HG03280 (cell line): ENCODE results near the gene UCP2.

Source experiments
- ATAC-seq: cut with Tn5 transposase; IDR thresholded peaks from one replicate; pipeline ENCODE4 v1.9.1; 2021; ENCODE audit warnings: mild to moderate bottlenecking, moderate library complexity; ENCODE audit not compliant: unreplicated experiment

Gene UCP2

GRCh38 chr11:73972620-73973449, 9.8 kb downstream of the UCP2 start:
- ATAC-seq = no peak

- no peak for ATAC-seq
These were observed 10.5 kb downstream of the UCP2 start for GRCh38 chr11:73972187-73972586.

- no peak for ATAC-seq
These were observed 11.4 kb downstream of the UCP2 start for GRCh38 chr11:73971175-73971719.

- no peak for ATAC-seq
These were observed 12.4 kb downstream of the UCP2 start for GRCh38 chr11:73969991-73970800.

GRCh38 chr11:73969091-73969490, 13.6 kb downstream of the UCP2 start:
- ATAC-seq = no peak

GRCh38 chr11:73968356-73968966, 14.2 kb downstream of the UCP2 start:
- ATAC-seq = no peak

GRCh38 chr11:73965764-73966121, 16.9 kb downstream of the UCP2 start:
- ATAC-seq = no peak

GRCh38 chr11:73965076-73965763, 17.4 kb downstream of the UCP2 start:
- no peak for ATAC-seq

GRCh38 chr11:73963861-73964260, 18.8 kb downstream of the UCP2 start:
- no peak for ATAC-seq

- no peak for ATAC-seq
These were observed 20.4 kb downstream of the UCP2 start for GRCh38 chr11:73962101-73962705.

GRCh38 chr11:73961321-73961720, 21.3 kb downstream of the UCP2 start:
- ATAC-seq = no peak

GRCh38 chr11:73958521-73959141, 24.0 kb downstream of the UCP2 start:
- no peak for ATAC-seq

- no peak for ATAC-seq
These were observed 24.8 kb downstream of the UCP2 start for GRCh38 chr11:73957654-73958361.

GRCh38 chr11:73956876-73957653, 25.6 kb downstream of the UCP2 start:
- no peak for ATAC-seq

- no peak for ATAC-seq
These were observed 30.8 kb downstream of the UCP2 start for GRCh38 chr11:73951797-73952196.

- peak; percentile 95 for ATAC-seq
These were observed 31.6 kb downstream of the UCP2 start, which contains the start of gene DNAJB13 for GRCh38 chr11:73950869-73951710. TSS of gene DNAJB13 (plus strand) at chr11:73951026. CDS start at chr11:73951070, 44 bp downstream.

- no peak for ATAC-seq
These were observed 32.7 kb downstream of the UCP2 start for GRCh38 chr11:73949912-73950311.

GRCh38 chr11:73949246-73949645, 33.4 kb downstream of the UCP2 start:
- ATAC-seq = no peak
